T-cell (primary cell): ENCODE measurements around the gene SDF4. TPM values are rescaled to one million over a fixed set of nuclear protein-coding genes. Genes with fewer than 3 reads are reported as not detected.

Source experiments
- ATAC-seq, 4 experiments: fragments of 200-7000 bp in 3 of 4; fragments of 150-1000 bp in 1 of 4; cut with Tn5 transposase; replicated peaks in 1 of 4; 1 replicate in 3 of 4; 2 replicates in 1 of 4; pipeline ENCODE4 v1.10.0; 2021; ENCODE audit warnings: moderate library complexity in 3 of 4, mild to moderate bottlenecking in 2 of 4, moderate number of reproducible peaks in 1 of 4
- CTCF ChIA-PET, 2 donors: fragments of 300-600 bp; sonication (Branson Sonifier 250); formaldehyde crosslinking; loops; one replicate each; lab custom pipeline; 2022; ENCODE audit warnings: antibody characterized with exemption in 2 of 2; lab: Charles Lee
- POLR2A ChIA-PET, 2 donors: fragments of 300-600 bp; sonication (Branson Sonifier 250); formaldehyde crosslinking; loops; one replicate each; lab custom pipeline; 2022; ENCODE audit warnings: antibody characterized with exemption in 2 of 2; lab: Charles Lee
- DNase-seq, 35 experiments: peaks; one replicate each; pipeline versions ENCODE4 v3.0.0 to v3.0.0-alpha.2; 2013 to 2023
- H3K27ac ChIP-seq: one replicate; pipeline ENCODE4 v1.5.1; 2013; ENCODE audit warnings: low read length
- H3K27me3 ChIP-seq, 2 experiments: replicated peaks in 1 of 2; 1 replicate in 1 of 2; 2 replicates in 1 of 2; pipeline versions ENCODE4 v1.6.1 to v1.7.0; 2013; ENCODE audit warnings: low read length in 1 of 2, mixed read lengths in 1 of 2; ENCODE audit not compliant: control insufficient read depth in 2 of 2, insufficient read depth in 2 of 2; ENCODE audit errors: extremely low read depth in 1 of 2
- H3K36me3 ChIP-seq, 2 donors: 1 replicate in 1 of 2; 2 replicates in 1 of 2; pipeline versions ENCODE4 v1.6.1 to v1.7.0; 2013; ENCODE audit warnings: low read length in 1 of 2; ENCODE audit not compliant: control insufficient read depth in 2 of 2, insufficient read depth in 1 of 2; ENCODE audit errors: extremely low read depth in 1 of 2
- H3K4me1 ChIP-seq, 2 experiments: 1 replicate in 1 of 2; 2 replicates in 1 of 2; pipeline versions ENCODE4 v1.6.1 to v1.7.0; 2013; ENCODE audit warnings: low read length in 2 of 2, mixed read lengths in 1 of 2; ENCODE audit not compliant: insufficient read depth in 2 of 2, control insufficient read depth in 1 of 2; ENCODE audit errors: extremely low read depth in 1 of 2
- H3K4me3 ChIP-seq, 2 donors: 1 replicate in 1 of 2; 2 replicates in 1 of 2; pipeline versions ENCODE4 v1.5.1 to v1.7.0; 2013; ENCODE audit warnings: mild to moderate bottlenecking in 2 of 2, low read length in 1 of 2, moderate library complexity in 1 of 2; ENCODE audit not compliant: control insufficient read depth in 1 of 2; ENCODE audit errors: extremely low read depth in 1 of 2
- H3K9me3 ChIP-seq: 2 replicates; pipeline ENCODE4 v1.7.0; 2013
- H3K27ac Mint-ChIP-seq, 2 donors: one replicate each; pipeline ENCODE4 v1.8.0; 2020 to 2021; ENCODE audit warnings: mild to moderate bottlenecking in 2 of 2, mixed read lengths in 2 of 2
- H3K27me3 Mint-ChIP-seq, 2 donors: one replicate each; pipeline ENCODE4 v1.8.0; 2021 to 2022; ENCODE audit warnings: mixed read lengths in 2 of 2
- H3K36me3 Mint-ChIP-seq: one replicate; pipeline ENCODE4 v1.8.0; 2021; ENCODE audit warnings: mixed read lengths
- H3K4me1 Mint-ChIP-seq, 3 donors: one replicate each; pipeline ENCODE4 v1.8.0; 2020 to 2022; ENCODE audit warnings: mixed read lengths in 3 of 3, mild to moderate bottlenecking in 1 of 3
- H3K4me3 Mint-ChIP-seq, 3 donors: one replicate each; pipeline ENCODE4 v1.8.0; 2020 to 2022; ENCODE audit warnings: mild to moderate bottlenecking in 3 of 3, mixed read lengths in 3 of 3, moderate library complexity in 3 of 3
- H3K9me3 Mint-ChIP-seq, 3 donors: one replicate each; pipeline ENCODE4 v1.8.0; 2020 to 2022; ENCODE audit warnings: mixed read lengths in 3 of 3
- WGBS: methylation state at CpG from one replicate; pipeline ENCODE4 v1.1.5; 2013; ENCODE audit warnings: missing lambda C conversion rate; ENCODE audit not compliant: insufficient coverage; 5-methylcytosine and 5-hydroxymethylcytosine counted together
- total RNA-seq, 35 experiments: library from RNA in 6 of 35; stranded (reverse) in 6 of 35; fragments of 120-200 nt in 1 of 35; gene quantifications; one replicate each; pipeline versions ENCODE4 v1.2.1 to v1.2.4 and lab custom pipeline; 2013 to 2026

The SDF4 gene
- total RNA-seq, 5 donors from 2014 or later (not counting 1 experiment from before 2014, with no cell fraction given), result 98.6 to 151 (median 141) TPM

DNA sequence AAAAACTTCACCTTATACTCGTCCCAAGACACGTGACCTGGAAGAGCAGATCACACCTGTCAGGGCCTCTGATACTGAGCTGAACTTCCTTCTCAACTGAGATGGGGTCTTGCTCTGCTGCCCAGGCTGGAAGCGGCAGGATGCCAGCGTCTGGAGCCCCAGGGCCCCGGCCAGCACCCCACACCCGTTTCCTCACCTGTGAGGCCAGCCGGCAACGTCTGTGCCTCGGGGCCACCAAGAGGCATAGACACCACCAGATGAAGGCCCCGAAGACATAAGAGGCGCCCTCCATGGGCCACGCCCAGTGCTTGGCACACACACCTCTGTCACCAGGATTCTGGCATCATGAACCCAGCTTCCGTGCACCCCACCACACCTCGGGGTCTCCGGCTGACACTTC is 8.5 kb downstream of the SDF4 start:
- Mint-ChIP-seq H3K27me3 (no peaks in the 10 kb centered on the region), H3K27ac (no peak overlapping the region), H3K4me3 (no peak overlapping the region), H3K4me1 (peaks cover 14 to 29% (median 16%) of the 10 kb centered on the region in 3 donors), H3K36me3 (peaks cover 30% of the 10 kb centered on the region), H3K9me3 (no peaks in the 10 kb centered on the region)
- DNase-seq (no peak), ATAC-seq (no peak)
- ChIA-PET POLR2A (no interaction called here), CTCF (no interaction called here)
- peaks cover 31 to 85% of the 10 kb centered on the region in 2 donors for H3K36me3 ChIP-seq
- no peaks in the 10 kb centered on the region for H3K27me3 ChIP-seq
- no peak overlapping the region for H3K4me3 ChIP-seq
- H3K27ac ChIP-seq, result no peak overlapping the region
- H3K9me3 ChIP-seq, result no peaks in the 10 kb centered on the region
- WGBS, result 94% methylated on average over 11 of the region's 15 CpGs
- peaks cover 0 to 46% of the 10 kb centered on the region in 2 experiments for H3K4me1 ChIP-seq

DNA sequence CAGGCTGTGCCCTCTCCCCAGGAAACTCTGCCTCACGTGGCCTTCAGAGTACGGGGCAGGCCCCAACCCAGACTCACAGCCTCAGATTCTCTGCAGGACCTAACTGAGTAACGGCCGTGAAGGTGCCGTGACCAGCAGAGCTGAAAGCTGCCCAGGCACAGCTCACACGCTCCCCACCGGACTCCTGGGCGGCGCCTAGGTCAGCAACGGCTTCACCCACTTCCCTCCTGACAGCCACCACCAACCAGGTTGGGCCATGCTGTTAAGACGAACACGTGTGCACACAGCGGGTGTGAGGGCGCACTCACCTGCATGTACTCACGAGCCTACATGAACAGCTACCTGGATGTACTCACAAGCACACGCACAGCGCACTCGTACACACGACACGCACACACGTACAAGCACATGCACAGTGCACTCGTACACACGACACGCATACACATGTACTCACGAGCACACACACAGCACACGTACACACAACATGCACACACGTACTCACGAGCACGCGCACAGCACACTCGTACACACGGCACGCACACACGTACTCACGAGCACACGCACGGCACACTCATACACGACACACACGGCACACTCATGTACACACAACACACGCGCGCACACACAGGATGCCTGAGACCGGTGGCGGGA is 9.1 kb downstream of the SDF4 start:
- peaks cover 14 to 33% (median 19%) of the 10 kb centered on the region in 3 donors for H3K4me1 Mint-ChIP-seq
- H3K27me3 Mint-ChIP-seq, result no peaks in the 10 kb centered on the region
- no peak overlapping the region for H3K27ac Mint-ChIP-seq
- peaks cover 33% of the 10 kb centered on the region for H3K36me3 Mint-ChIP-seq
- POLR2A ChIA-PET, result no interaction called here
- DNase-seq (no peak), ATAC-seq (no peak)
- no peak overlapping the region for H3K4me3 ChIP-seq
- 91% methylated on average over 44 of the region's 44 CpGs for WGBS
- CTCF ChIA-PET, result no interaction called here
- H3K9me3 Mint-ChIP-seq, result no peaks in the 10 kb centered on the region
- peaks cover 27 to 85% of the 10 kb centered on the region in 2 donors for H3K36me3 ChIP-seq
- H3K4me1 ChIP-seq, result peaks cover 0 to 47% of the 10 kb centered on the region in 2 experiments
- no peak overlapping the region for H3K4me3 Mint-ChIP-seq
- no peak overlapping the region for H3K27ac ChIP-seq
- H3K9me3 ChIP-seq, result no peaks in the 10 kb centered on the region
- H3K27me3 ChIP-seq, result no peaks in the 10 kb centered on the region

- H3K4me3 ChIP-seq, result no peak overlapping the region
- 82% methylated on average over 28 of the region's 30 CpGs for WGBS
- peaks cover 0 to 48% of the 10 kb centered on the region in 2 experiments for H3K4me1 ChIP-seq
- H3K27ac ChIP-seq, result no peak overlapping the region
- H3K27me3 Mint-ChIP-seq, result no peaks in the 10 kb centered on the region
- H3K27ac Mint-ChIP-seq, result no peak overlapping the region
- H3K27me3 ChIP-seq, result no peaks in the 10 kb centered on the region
- DNase-seq (no peak), ATAC-seq (no peak)
- H3K36me3 Mint-ChIP-seq, result peaks cover 36% of the 10 kb centered on the region
- ChIA-PET POLR2A (no interaction called here), CTCF (no interaction called here)
- no peaks in the 10 kb centered on the region for H3K9me3 Mint-ChIP-seq
- no peak overlapping the region for H3K4me3 Mint-ChIP-seq
- H3K9me3 ChIP-seq, result no peaks in the 10 kb centered on the region
- H3K36me3 ChIP-seq, result peaks cover 27 to 85% of the 10 kb centered on the region in 2 donors
- peaks cover 14 to 34% (median 22%) of the 10 kb centered on the region in 3 donors for H3K4me1 Mint-ChIP-seq
Observed at GRCh38 chr1:1221887-1222574, 9.8 kb downstream of the SDF4 start.

DNA sequence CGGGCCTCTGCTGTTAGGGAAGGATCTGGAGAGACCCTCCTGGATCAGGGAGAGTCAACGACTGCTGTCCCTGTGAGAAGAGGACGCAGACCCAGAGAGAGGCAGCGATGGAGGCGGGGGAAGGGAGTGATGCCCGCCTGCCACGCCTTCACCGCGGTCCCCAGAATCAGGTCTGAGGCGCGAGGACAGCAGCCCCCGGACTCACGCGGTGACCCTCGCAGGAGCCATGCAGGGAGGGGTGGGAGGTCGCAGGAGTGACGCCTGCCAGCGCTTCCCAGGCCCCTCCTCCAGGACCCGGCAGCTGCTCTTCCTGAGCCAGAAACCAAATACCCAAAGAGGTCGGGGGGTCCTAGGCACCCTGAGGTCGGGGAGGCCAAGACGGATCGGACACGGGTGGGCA is 11.6 kb downstream of the SDF4 start:
- no peaks in the 10 kb centered on the region for H3K27me3 Mint-ChIP-seq
- H3K4me3 ChIP-seq, result no peak overlapping the region
- H3K27ac Mint-ChIP-seq, result peak overlapping the region in 1 of 2 donors; percentile 52
- H3K4me3 Mint-ChIP-seq, result no peak overlapping the region
- H3K4me1 Mint-ChIP-seq, result peaks cover 20 to 40% (median 23%) of the 10 kb centered on the region in 3 donors
- no peaks in the 10 kb centered on the region for H3K27me3 ChIP-seq
- H3K9me3 ChIP-seq, result no peaks in the 10 kb centered on the region
- 97% methylated on average over 22 of the region's 24 CpGs for WGBS
- H3K4me1 ChIP-seq, result peaks cover 0 to 59% of the 10 kb centered on the region in 2 experiments
- H3K36me3 Mint-ChIP-seq, result peaks cover 35% of the 10 kb centered on the region
- no peak for DNase-seq
- no peaks in the 10 kb centered on the region for H3K9me3 Mint-ChIP-seq
- no peak for ATAC-seq
- CTCF ChIA-PET, result interaction anchor here in 1 of 2 donors (0.6 kb wide), 1 partner anchor 87 kb away, joined by 3 read pairs; no protein-coding TSS in a partner anchor
- POLR2A ChIA-PET, result no interaction called here
- peak overlapping the region; percentile 70 for H3K27ac ChIP-seq
- H3K36me3 ChIP-seq, result peaks cover 21 to 69% of the 10 kb centered on the region in 2 donors

GRCh38 chr1:1219341-1219740 is 12.5 kb downstream of the SDF4 start:
- H3K36me3 ChIP-seq, result peaks cover 16 to 61% of the 10 kb centered on the region in 2 donors

DNA sequence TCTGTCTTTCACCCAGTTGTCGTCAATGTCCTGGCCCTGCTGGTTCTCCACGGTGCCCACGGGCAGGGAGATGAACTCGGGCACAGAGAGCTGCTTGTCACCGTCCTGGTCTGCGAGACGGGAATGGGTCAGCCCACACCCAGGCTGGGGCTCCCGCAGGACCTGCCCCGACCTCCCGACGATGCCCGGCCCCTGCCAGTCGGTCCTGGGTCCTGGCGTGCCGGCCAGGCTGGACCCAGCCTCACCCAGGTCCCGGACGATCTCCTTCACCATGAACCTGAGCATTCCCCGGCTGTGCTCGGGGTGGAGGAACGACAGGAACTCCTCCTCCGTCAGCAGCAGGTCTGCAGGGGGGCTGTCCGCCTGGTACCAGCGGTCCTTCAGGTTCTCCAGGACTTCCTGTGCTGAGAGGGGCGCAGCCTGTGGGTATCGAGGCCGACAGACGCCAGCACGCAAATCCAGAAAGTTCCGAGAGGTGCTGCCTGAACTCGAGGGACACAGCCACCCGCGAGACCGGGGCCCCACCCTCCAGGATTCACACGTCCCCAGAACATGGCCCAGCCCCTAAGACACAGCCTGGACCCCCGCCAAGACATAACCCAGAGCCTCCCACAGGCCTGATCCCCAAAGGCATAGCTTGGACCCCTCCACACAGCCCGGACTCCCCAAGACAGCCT is 13.1 kb downstream of the SDF4 start:
- no peak overlapping the region for H3K4me3 ChIP-seq
- ChIA-PET CTCF (no interaction called here), POLR2A (no interaction called here)
- ATAC-seq (no peak), DNase-seq (no peak)
- no peaks in the 10 kb centered on the region for H3K27me3 ChIP-seq
- Mint-ChIP-seq H3K27ac (no peak overlapping the region), H3K4me3 (no peak overlapping the region), H3K9me3 (no peaks in the 10 kb centered on the region), H3K4me1 (peaks cover 26 to 51% (median 31%) of the 10 kb centered on the region in 3 donors), H3K27me3 (no peaks in the 10 kb centered on the region), H3K36me3 (peaks cover 32% of the 10 kb centered on the region)
- peaks cover 16 to 56% of the 10 kb centered on the region in 2 donors for H3K36me3 ChIP-seq
- peak overlapping the region; percentile 71 for H3K27ac ChIP-seq
- WGBS, result 96% methylated on average over 31 of the region's 36 CpGs
- peaks cover 5 to 75% of the 10 kb centered on the region in 2 experiments for H3K4me1 ChIP-seq
- no peaks in the 10 kb centered on the region for H3K9me3 ChIP-seq

More at GRCh38 chr1:1219341-1219740, 12.5 kb downstream of the SDF4 start:
- ChIA-PET CTCF (no interaction called here), POLR2A (no interaction called here)
- Mint-ChIP-seq H3K4me1 (peaks cover 24 to 48% (median 29%) of the 10 kb centered on the region in 3 donors), H3K27ac (peak overlapping the region in 1 of 2 donors; percentile 52), H3K36me3 (peaks cover 35% of the 10 kb centered on the region), H3K4me3 (no peak overlapping the region), H3K27me3 (no peaks in the 10 kb centered on the region), H3K9me3 (no peaks in the 10 kb centered on the region)
- H3K27me3 ChIP-seq, result no peaks in the 10 kb centered on the region
- H3K27ac ChIP-seq, result peak overlapping the region; percentile 70
- 54% methylated on average over 18 of the region's 20 CpGs for WGBS
- DNase-seq (peak in 9 of 35 experiments; percentile 16 to 70 (median 41)), ATAC-seq (peak in 2 of 4 experiments; percentile 6 to 13)
- H3K4me1 ChIP-seq, result peaks cover 1 to 68% of the 10 kb centered on the region in 2 experiments
- H3K9me3 ChIP-seq, result no peaks in the 10 kb centered on the region
- no peak overlapping the region for H3K4me3 ChIP-seq
